Stimulated activated CD8-positive, alpha-beta memory T cell treated with anti-CD3 and anti-CD28 coated beads, Interleukin-2, amount 100 ng/mL, for 1 hour (primary cell): ENCODE measurements around the gene KCNC1.

Experiments used
- DNase-seq, 2 donors: peaks; one replicate each; pipeline ENCODE4 v3.0.0-alpha.2; 2020; ENCODE audit warnings: low read depth in 2 of 2

The KCNC1 gene

DNA sequence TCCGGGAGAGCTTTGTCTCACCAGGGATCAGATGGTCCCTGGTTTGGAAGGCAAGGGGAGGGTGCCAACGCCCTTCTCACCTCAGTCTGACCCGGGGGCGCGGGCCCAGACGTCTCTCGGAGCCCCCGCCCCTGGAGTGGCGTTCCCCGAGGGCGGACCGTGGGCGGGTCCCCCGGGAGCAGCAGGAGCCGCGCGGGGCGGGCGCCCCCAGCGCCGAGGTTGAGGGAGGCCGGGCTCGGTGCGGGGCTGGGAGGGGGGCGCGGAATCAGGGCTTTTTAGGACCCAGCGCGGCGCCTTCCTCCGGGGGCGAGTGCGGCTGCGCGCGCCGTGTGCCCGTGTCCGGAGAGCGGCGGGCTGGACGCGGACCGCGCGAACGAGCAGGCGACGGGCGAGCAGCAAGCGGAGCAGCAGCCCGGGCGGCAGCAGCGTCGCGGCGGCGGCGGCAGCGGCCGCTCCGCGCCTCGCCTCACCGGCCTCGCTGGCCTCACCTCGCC, at the start of gene KCNC1:
Gene KCNC1 (plus strand): TSS at position 364 of the 494 bp plus-strand sequence. CDS start 1,222 bp downstream, outside the sequence.
- no peak for DNase-seq

DNA sequence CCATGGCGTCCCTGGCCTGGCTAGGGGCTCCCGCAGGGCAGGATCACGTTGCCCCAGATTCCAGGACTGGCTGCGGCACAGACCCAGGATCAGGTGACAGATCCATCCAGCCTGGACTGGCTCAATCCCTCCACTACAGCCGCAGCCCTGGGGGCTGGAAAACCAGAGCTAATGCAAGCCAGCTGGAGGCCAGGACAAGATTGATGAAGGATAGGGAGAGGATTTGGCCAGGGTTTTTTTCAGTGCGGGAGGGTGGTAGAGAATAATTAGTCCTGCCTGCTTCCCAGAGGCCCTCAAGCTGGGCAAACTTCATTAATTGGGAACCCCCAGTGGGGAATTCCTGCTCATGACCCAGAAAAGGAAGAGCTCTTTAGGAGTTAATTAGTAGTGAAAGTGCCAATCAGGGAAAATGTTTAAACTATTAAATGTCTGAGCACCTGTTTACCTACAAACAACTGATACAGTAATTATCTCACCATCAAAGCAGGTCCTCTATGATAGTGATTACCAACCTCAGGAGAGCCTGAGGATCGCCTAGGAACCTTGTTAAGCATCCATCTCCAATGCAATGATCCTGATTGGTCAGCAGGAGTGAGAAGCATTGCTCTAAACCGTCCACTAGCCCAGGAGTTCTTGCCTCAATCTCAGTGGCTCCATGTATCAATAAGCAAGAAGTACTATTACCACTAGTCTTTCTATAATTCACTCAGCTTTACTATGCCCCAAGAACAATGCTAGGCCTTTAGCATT, 48.2 kb upstream of the KCNC1 start:
- DNase-seq, result no peak

- DNase-seq, result no peak
Measured at GRCh38 chr11:17687946-17688670, 46.5 kb upstream of the KCNC1 start.

- DNase-seq, result no peak
Measured at GRCh38 chr11:17691550-17691949, 43.0 kb upstream of the KCNC1 start.

GRCh38 chr11:17691976-17692375, 42.6 kb upstream of the KCNC1 start:
- no peak for DNase-seq

DNA sequence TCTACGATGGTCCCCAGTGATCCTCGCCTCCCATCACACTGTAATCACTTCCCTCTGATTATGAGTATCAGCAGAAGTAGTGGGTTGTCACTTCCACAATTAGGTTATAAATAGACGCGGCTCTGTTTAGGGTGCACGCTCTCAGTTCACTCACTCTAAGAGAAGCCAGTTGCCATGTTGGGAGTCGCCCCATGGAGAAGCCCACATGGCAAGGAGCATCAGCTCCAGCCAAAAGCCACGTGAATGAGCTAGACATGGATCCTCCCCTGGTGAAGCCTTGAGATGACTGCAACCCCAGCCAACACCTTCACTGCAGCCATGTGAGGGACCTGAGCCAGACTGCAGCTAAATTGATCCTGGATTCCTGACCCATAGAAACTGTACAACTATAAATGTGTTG, 41.6 kb upstream of the KCNC1 start:
- DNase-seq, result no peak

- no peak for DNase-seq
Measured at GRCh38 chr11:17693531-17693930, 41.0 kb upstream of the KCNC1 start.

DNA sequence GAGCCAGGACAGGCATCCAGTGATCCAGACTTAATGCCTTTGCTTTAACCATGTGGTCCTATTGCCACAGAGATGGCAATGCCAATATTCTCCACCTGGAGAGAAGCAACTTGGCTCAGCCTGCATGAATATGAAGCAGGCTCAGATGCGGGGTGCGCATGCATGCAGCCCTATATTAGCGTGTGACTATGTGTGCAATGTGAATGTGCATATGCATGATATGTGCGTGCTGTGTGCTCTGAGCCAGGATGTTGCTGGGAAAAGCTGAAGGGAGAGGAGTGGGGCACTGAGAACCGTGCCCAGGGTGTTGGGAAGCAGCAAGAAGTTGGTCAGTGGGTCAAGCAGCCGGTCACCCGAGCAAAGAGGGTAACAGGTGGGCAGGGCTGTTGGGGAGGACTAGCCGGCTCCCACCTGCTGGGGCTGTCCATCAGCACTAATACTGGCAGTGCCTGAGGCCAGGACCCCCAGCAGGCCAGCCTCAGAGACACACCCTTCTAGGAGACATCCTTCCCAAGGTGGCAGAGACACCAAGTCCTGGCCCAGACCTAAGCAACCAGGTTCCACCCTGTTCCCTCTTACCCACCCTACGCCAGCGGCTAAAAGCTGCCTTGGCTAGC, 40.0 kb upstream of the KCNC1 start:
- DNase-seq, result no peak

DNA sequence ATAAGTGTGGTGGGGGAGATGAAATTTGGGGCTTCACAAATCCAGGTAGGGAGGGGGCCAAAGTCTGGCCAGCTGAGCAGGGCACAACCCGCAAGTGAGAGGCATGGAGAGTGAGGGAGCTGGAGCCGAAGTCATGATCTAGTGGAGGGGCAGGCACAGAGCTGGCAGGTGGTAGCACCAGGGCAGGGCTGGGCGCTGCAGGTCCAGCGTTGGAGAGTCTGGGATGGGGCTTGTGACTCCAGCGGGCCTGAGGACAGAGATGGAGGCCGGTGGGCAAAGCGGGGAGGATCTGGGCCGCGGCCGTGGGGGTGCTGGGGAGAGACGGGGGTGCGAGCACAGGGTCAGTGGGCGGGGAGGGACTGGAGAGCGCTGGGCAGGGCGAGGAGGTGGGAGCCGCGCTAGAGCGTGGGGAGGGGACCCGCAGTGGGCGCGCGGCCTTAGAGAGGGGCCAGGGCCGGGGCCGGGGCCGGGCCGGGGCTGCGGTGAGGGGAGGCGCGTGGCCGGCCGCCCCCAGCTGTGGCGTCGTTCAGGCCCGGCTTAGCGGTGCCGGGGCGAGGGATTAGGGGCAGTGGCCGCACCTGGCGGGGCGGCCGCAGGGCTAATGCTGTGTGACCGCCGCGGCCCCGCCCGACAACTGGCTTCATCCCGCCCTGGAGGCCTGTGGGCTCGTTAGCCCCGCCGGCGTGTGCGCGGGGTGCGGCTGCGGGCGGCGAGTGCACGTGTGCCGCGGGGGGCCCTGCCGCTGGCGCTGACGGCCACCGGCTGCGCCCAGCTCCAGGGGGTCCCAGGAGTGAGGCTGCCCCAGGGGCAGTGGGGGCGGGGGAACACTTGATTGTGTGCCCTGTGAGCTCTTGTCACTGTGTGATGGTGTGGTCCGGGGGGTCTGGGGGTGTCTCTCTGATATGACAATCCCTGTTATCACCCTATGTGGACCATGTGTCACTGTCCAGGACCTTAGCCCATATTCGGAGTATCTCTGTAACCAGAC, 38.8 kb upstream of the KCNC1 start:
- no peak for DNase-seq

DNA sequence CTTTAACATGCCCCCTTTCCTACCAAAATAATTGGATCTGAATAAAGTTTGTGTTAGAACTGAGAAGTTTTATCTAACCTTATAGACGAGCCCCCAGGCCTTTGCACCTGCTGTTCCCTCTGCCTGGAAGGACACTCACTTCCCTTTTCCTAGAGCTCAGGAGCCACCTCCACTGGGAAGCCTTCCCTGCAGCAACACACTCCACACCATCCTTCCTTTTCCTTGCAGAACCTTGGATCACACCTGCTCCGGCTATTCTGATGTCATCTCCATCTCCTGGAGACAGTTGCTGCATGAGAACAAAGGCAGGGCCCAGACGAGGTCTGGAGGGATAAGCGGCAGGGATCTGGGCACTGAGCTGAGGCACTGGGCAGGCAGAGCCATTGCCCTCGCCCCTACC, 37.8 kb upstream of the KCNC1 start:
- DNase-seq, result no peak

DNA sequence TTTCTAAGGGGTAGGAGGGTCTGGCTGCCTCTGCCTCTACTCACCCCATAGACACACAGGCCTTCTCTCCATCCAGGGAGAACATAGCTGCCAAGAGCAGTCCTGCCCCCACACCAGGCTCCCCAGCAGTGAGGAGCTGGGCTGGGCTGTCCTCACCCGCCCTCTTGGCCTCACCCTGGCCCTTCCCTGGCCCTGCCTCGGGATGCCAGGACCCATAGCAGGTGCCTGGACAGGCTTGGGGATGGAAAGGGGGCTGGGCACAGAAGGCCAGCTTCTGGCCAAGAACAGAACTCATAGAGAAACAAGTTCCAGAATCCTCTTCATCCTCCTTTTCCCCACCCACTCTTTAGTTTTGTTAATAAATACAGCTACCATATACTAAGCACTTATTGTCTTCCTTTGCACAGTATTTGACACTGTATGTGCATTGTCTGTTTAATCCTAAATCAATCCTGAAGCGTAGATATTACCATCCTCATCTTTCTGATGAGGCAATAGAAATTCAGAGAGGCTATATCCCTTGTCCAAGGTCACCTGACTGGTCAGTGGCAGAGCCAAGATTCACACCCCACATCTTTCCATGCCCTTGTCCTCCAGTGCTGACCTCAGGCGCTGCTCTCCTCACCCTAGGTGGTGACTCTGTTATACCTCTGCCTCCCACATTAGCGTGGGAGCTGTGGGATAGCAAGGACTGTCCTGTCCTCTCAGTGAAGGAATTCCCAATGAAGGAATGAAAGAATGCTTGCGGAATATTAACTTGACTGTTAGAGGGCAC, 37.2 kb upstream of the KCNC1 start:
- no peak for DNase-seq

DNA sequence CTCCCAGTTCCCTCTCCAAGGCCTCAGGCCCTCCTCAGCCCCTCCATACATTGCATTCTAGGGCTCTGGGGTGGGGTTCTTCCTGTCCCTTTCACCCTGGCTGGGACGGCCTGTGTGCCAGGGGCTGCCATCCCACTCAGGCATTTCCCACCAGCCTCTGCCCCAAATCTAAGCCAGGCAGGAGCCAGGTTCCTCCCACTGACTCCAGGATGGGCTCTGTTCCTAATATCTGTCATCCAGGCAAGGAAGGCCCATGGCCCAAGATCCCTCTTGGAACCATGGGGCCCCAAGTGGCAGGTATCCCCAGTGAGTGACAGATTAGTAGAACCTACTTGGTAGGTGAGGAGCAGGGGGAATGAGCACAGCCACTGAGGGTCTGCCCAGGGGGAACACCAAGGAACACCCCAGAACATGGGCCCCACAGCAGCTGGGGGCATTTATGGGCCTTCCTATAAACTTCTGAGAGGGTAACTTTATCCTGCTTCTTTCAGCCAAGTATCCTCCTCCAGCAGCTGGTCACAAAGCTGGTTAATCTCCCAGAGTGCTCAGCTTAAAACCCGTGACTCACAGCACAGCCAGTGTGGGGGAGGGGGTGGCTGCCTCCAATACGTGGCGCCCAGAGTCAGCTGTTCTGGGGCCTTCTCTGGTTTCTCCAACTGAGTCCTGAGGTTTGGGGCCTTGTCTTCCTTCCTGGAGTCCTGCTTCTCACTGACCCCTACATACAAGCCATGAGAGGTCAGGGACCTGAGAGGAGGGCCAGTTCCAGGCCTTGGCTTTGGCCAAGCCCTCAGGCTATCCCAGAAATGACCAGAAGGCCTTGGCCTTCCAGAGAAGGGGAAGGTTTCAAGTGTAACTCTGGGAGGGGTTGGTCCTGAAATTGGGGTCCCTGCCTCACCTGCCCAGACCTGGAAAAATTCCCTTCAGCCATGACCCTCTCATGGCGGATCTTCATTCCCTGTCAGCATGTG, 35.1 kb upstream of the KCNC1 start:
- no peak for DNase-seq

- no peak for DNase-seq
Measured at GRCh38 chr11:17700991-17701390, 33.6 kb upstream of the KCNC1 start.

DNA sequence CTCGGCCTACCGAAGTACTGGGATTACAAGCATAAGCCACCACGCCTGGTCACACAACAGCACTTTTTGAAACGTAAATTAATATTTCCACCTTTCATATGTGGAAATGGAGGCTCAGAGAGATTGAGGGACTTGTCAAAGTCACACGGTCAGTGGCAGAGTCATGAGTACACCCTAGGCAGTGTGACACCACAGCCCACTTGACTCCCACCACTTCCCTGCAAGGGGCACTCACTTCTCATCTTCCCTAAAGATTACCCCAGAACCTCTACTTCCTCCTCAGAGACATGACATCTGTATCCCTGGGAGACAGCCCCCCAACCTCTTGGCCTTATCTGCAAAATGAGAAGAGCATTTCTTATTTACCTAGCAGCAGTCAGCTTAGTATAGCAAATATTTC, 31.7 kb upstream of the KCNC1 start:
- DNase-seq, result no peak

- no peak for DNase-seq
Measured at GRCh38 chr11:17703951-17704350, 30.6 kb upstream of the KCNC1 start.

- DNase-seq, result no peak
Measured at GRCh38 chr11:17707830-17708229, 26.8 kb upstream of the KCNC1 start.

GRCh38 chr11:17711836-17712235, 22.7 kb upstream of the KCNC1 start:
- no peak for DNase-seq

DNA sequence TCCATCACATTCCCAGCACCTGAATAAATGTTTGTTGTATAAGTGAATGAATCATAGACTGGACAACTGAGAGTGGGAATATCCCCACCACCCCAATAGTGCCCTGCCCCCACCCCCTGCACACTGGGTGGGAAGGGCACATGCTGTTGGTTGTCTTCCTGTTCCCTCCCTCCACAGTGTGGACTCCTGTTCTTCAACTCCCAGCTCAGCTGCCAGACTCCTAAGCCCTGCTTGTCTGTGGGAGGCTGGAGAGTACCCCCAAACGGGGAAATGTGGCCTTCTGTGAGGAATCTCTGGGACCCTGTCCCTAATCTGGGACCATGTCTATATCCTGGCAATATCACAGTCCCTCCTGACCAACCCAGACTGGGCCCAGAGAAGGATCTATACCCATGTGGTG, 20.7 kb upstream of the KCNC1 start:
- no peak for DNase-seq

- DNase-seq, result no peak
Measured at GRCh38 chr11:17714356-17714854, 20.2 kb upstream of the KCNC1 start.
